ENCODE measurements around the gene ARHGEF38.

The ARHGEF38 gene

GRCh38 chr4:105620640-105621323, 68.4 kb downstream of the ARHGEF38 start:
- Histone ChIP-seq H3K27ac (replicated peaks) (no peak overlapping the region), H3K27me3 (ENCODE audit: insufficient read depth, poor library complexity, severe bottlenecking) (no peaks in the 10 kb centered on the region), H3K4me3 (replicated peaks; ENCODE audit: insufficient read depth, low read length) (no peak overlapping the region)
- DNase-seq (ENCODE audit: low read depth in 1 of 2, low spot score in 1 of 2), result no peak
- no peak for TF ChIP-seq CTCF (IDR thresholded peaks at IDR 0.05; ENCODE audit: insufficient read depth, low read length)
- no peak for TF ChIP-seq POLR2AphosphoS5 (IDR thresholded peaks at IDR 0.05; ENCODE audit: low read depth)
- no peak for TF ChIP-seq REST (IDR thresholded peaks at IDR 0.05; ENCODE audit: insufficient replicate concordance, low read depth)
- no peak for TF ChIP-seq SPI1 (IDR thresholded peaks at IDR 0.05; ENCODE audit: borderline replicate concordance, low read depth)
- TF ChIP-seq GABPA (IDR thresholded peaks at IDR 0.05; ENCODE audit: low read depth), result no peak

DNA sequence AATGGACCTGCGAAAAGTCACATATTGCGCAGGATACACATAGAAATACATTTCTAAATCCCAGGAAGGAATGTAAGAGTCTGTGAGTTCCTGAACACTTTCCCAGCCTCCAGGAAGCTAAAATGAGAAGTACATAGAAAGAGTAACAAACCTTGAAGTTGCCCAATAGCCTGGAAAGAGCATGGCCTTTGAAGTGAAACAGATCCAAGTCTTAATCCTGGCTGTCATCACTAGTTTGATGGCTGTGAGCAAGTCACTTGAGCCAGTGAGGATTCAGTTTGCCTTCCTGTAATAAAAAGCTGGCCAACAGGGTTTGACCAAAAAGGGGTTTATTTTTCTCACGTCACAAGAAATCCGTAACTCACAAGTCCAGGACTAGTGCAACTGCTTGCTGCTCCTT, 69.8 kb downstream of the ARHGEF38 start:
- Histone ChIP-seq H3K27me3 (ENCODE audit: insufficient read depth, poor library complexity, severe bottlenecking) (no peaks in the 10 kb centered on the region), H3K27ac (replicated peaks) (no peak overlapping the region), H3K4me3 (replicated peaks; ENCODE audit: insufficient read depth, low read length) (no peak overlapping the region)
- DNase-seq (ENCODE audit: low read depth in 1 of 2, low spot score in 1 of 2), result no peak
- TF ChIP-seq REST (IDR thresholded peaks at IDR 0.05; ENCODE audit: insufficient replicate concordance, low read depth) (no peak), GABPA (IDR thresholded peaks at IDR 0.05; ENCODE audit: low read depth) (no peak), SPI1 (IDR thresholded peaks at IDR 0.05; ENCODE audit: borderline replicate concordance, low read depth) (no peak), CTCF (IDR thresholded peaks at IDR 0.05; ENCODE audit: insufficient read depth, low read length) (no peak), POLR2AphosphoS5 (IDR thresholded peaks at IDR 0.05; ENCODE audit: low read depth) (no peak)

GRCh38 chr4:105623099-105623498, 70.7 kb downstream of the ARHGEF38 start:
- no peak for DNase-seq (ENCODE audit: low read depth in 1 of 2, low spot score in 1 of 2)
- no peak for TF ChIP-seq SPI1 (IDR thresholded peaks at IDR 0.05; ENCODE audit: borderline replicate concordance, low read depth)
- no peak for TF ChIP-seq CTCF (IDR thresholded peaks at IDR 0.05; ENCODE audit: insufficient read depth, low read length)
- no peak for TF ChIP-seq GABPA (IDR thresholded peaks at IDR 0.05; ENCODE audit: low read depth)
- TF ChIP-seq POLR2AphosphoS5 (IDR thresholded peaks at IDR 0.05; ENCODE audit: low read depth), result no peak
- TF ChIP-seq REST (IDR thresholded peaks at IDR 0.05; ENCODE audit: insufficient replicate concordance, low read depth), result no peak
- H3K4me3 ChIP-seq (replicated peaks; ENCODE audit: insufficient read depth, low read length), result no peak overlapping the region
- no peaks in the 10 kb centered on the region for H3K27me3 ChIP-seq (ENCODE audit: insufficient read depth, poor library complexity, severe bottlenecking)
- H3K27ac ChIP-seq (replicated peaks), result no peak overlapping the region

Data from HL-60 (cell line).